T-cell (primary cell): Measurements from ENCODE around the gene MAFB. TPM values are rescaled to one million over a fixed set of nuclear protein-coding genes. Genes with fewer than 3 reads are reported as not detected.

Source experiments
- ATAC-seq, 4 experiments: fragments of 200-7000 bp in 3 of 4; fragments of 150-1000 bp in 1 of 4; cut with Tn5 transposase; replicated peaks in 1 of 4; 1 replicate in 3 of 4; 2 replicates in 1 of 4; pipeline ENCODE4 v1.10.0; 2021; ENCODE audit warnings: moderate library complexity in 3 of 4, mild to moderate bottlenecking in 2 of 4, moderate number of reproducible peaks in 1 of 4
- CTCF ChIA-PET, 2 donors: fragments of 300-600 bp; sonication (Branson Sonifier 250); formaldehyde crosslinking; loops; one replicate each; lab custom pipeline; 2022; ENCODE audit warnings: antibody characterized with exemption in 2 of 2; lab: Charles Lee
- POLR2A ChIA-PET, 2 donors: fragments of 300-600 bp; sonication (Branson Sonifier 250); formaldehyde crosslinking; loops; one replicate each; lab custom pipeline; 2022; ENCODE audit warnings: antibody characterized with exemption in 2 of 2; lab: Charles Lee
- DNase-seq, 35 experiments: peaks; one replicate each; pipeline versions ENCODE4 v3.0.0 to v3.0.0-alpha.2; 2013 to 2023
- H3K27ac ChIP-seq: one replicate; pipeline ENCODE4 v1.5.1; 2013; ENCODE audit warnings: low read length
- H3K27me3 ChIP-seq, 2 experiments: replicated peaks in 1 of 2; 1 replicate in 1 of 2; 2 replicates in 1 of 2; pipeline versions ENCODE4 v1.6.1 to v1.7.0; 2013; ENCODE audit warnings: low read length in 1 of 2, mixed read lengths in 1 of 2; ENCODE audit not compliant: control insufficient read depth in 2 of 2, insufficient read depth in 2 of 2; ENCODE audit errors: extremely low read depth in 1 of 2
- H3K36me3 ChIP-seq, 2 donors: 1 replicate in 1 of 2; 2 replicates in 1 of 2; pipeline versions ENCODE4 v1.6.1 to v1.7.0; 2013; ENCODE audit warnings: low read length in 1 of 2; ENCODE audit not compliant: control insufficient read depth in 2 of 2, insufficient read depth in 1 of 2; ENCODE audit errors: extremely low read depth in 1 of 2
- H3K4me1 ChIP-seq, 2 experiments: 1 replicate in 1 of 2; 2 replicates in 1 of 2; pipeline versions ENCODE4 v1.6.1 to v1.7.0; 2013; ENCODE audit warnings: low read length in 2 of 2, mixed read lengths in 1 of 2; ENCODE audit not compliant: insufficient read depth in 2 of 2, control insufficient read depth in 1 of 2; ENCODE audit errors: extremely low read depth in 1 of 2
- H3K4me3 ChIP-seq, 2 donors: 1 replicate in 1 of 2; 2 replicates in 1 of 2; pipeline versions ENCODE4 v1.5.1 to v1.7.0; 2013; ENCODE audit warnings: mild to moderate bottlenecking in 2 of 2, low read length in 1 of 2, moderate library complexity in 1 of 2; ENCODE audit not compliant: control insufficient read depth in 1 of 2; ENCODE audit errors: extremely low read depth in 1 of 2
- H3K9me3 ChIP-seq: 2 replicates; pipeline ENCODE4 v1.7.0; 2013
- H3K27ac Mint-ChIP-seq, 2 donors: one replicate each; pipeline ENCODE4 v1.8.0; 2020 to 2021; ENCODE audit warnings: mild to moderate bottlenecking in 2 of 2, mixed read lengths in 2 of 2
- H3K27me3 Mint-ChIP-seq, 2 donors: one replicate each; pipeline ENCODE4 v1.8.0; 2021 to 2022; ENCODE audit warnings: mixed read lengths in 2 of 2
- H3K36me3 Mint-ChIP-seq: one replicate; pipeline ENCODE4 v1.8.0; 2021; ENCODE audit warnings: mixed read lengths
- H3K4me1 Mint-ChIP-seq, 3 donors: one replicate each; pipeline ENCODE4 v1.8.0; 2020 to 2022; ENCODE audit warnings: mixed read lengths in 3 of 3, mild to moderate bottlenecking in 1 of 3
- H3K4me3 Mint-ChIP-seq, 3 donors: one replicate each; pipeline ENCODE4 v1.8.0; 2020 to 2022; ENCODE audit warnings: mild to moderate bottlenecking in 3 of 3, mixed read lengths in 3 of 3, moderate library complexity in 3 of 3
- H3K9me3 Mint-ChIP-seq, 3 donors: one replicate each; pipeline ENCODE4 v1.8.0; 2020 to 2022; ENCODE audit warnings: mixed read lengths in 3 of 3
- WGBS: methylation state at CpG from one replicate; pipeline ENCODE4 v1.1.5; 2013; ENCODE audit warnings: missing lambda C conversion rate; ENCODE audit not compliant: insufficient coverage; 5-methylcytosine and 5-hydroxymethylcytosine counted together
- total RNA-seq, 35 experiments: library from RNA in 6 of 35; stranded (reverse) in 6 of 35; fragments of 120-200 nt in 1 of 35; gene quantifications; one replicate each; pipeline versions ENCODE4 v1.2.1 to v1.2.4 and lab custom pipeline; 2013 to 2026

Gene MAFB
- total RNA-seq, 5 donors from 2014 or later (not counting 1 experiment from before 2014, with no cell fraction given), result 0.23 to 0.56 (median 0.32) TPM

GRCh38 chr20:40641202-40641601, 47.8 kb downstream of the MAFB start:
- H3K4me3 ChIP-seq, result no peak overlapping the region
- no peak overlapping the region for H3K4me3 Mint-ChIP-seq
- no peaks in the 10 kb centered on the region for H3K9me3 ChIP-seq
- ChIA-PET POLR2A (no interaction called here), CTCF (no interaction called here)
- H3K36me3 Mint-ChIP-seq, result no peaks in the 10 kb centered on the region
- peaks cover 5 to 19% of the 10 kb centered on the region in 2 donors for H3K27me3 Mint-ChIP-seq
- H3K4me1 ChIP-seq, result no peaks in the 10 kb centered on the region
- no peaks in the 10 kb centered on the region for H3K4me1 Mint-ChIP-seq
- H3K36me3 ChIP-seq, result no peaks in the 10 kb centered on the region
- no peak overlapping the region for H3K27ac ChIP-seq
- DNase-seq (no peak), ATAC-seq (no peak)
- WGBS, result 29% methylated on average over 2 of the region's 2 CpGs
- peaks cover 0 to 4% (median 0%) of the 10 kb centered on the region in 3 donors for H3K9me3 Mint-ChIP-seq
- no peak overlapping the region for H3K27ac Mint-ChIP-seq
- peaks cover 0 to 8% of the 10 kb centered on the region in 2 experiments for H3K27me3 ChIP-seq

- Histone ChIP-seq H3K36me3 (no peaks in the 10 kb centered on the region), H3K27ac (no peak overlapping the region), H3K27me3 (peaks cover 0 to 8% of the 10 kb centered on the region in 2 experiments), H3K4me1 (no peaks in the 10 kb centered on the region), H3K9me3 (no peaks in the 10 kb centered on the region), H3K4me3 (no peak overlapping the region)
- ATAC-seq (no peak), DNase-seq (no peak)
- Mint-ChIP-seq H3K27me3 (peaks cover 5 to 16% of the 10 kb centered on the region in 2 donors), H3K4me3 (no peak overlapping the region), H3K36me3 (no peaks in the 10 kb centered on the region), H3K27ac (no peak overlapping the region), H3K9me3 (peaks cover 0 to 4% (median 0%) of the 10 kb centered on the region in 3 donors), H3K4me1 (no peaks in the 10 kb centered on the region)
- POLR2A ChIA-PET, result no interaction called here
- no CpG with 5 or more reads among the region's 2 CpGs for WGBS
- CTCF ChIA-PET, result no interaction called here
Measured at GRCh38 chr20:40640667-40641066, 48.4 kb downstream of the MAFB start.

DNA sequence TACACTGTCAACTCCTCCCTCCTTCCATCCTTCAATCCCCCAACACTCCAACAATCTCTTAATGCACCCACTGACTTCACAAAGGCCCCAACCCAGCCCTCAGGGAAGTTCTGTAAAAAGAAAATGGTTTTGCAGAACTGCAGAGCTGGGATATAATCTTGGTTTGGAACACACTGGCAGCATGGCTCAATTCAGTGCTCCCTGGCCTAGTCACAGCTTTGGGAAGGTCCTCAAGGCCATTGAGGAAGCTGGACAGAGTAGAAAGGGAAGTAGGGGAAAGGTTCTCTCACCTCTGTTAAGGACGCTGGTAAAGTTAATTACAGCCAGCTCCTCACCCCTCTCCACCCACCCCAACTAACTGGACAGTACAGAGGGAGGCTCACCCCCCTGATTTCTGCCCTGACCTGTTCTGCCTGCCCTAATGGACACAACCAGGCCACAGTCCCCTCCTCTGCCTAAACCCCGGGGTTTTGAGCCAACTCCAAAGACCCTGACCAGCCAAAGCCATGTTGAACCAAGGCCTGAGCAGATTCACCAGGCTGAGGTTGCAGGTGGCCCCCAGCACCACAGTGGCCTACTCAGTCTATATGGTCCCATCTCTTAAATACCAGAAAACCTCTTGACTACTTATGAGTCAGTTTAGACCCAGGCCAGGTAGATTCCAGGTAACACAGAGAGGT, 49.2 kb downstream of the MAFB start:
- Histone ChIP-seq H3K27me3 (peaks cover 0 to 8% of the 10 kb centered on the region in 2 experiments), H3K4me3 (no peak overlapping the region), H3K27ac (no peak overlapping the region), H3K9me3 (no peaks in the 10 kb centered on the region), H3K36me3 (no peaks in the 10 kb centered on the region), H3K4me1 (no peaks in the 10 kb centered on the region)
- Mint-ChIP-seq H3K4me1 (no peaks in the 10 kb centered on the region), H3K9me3 (peaks cover 0 to 4% (median 0%) of the 10 kb centered on the region in 3 donors), H3K27me3 (peaks cover 5 to 9% of the 10 kb centered on the region in 2 donors), H3K27ac (no peak overlapping the region), H3K4me3 (no peak overlapping the region), H3K36me3 (no peaks in the 10 kb centered on the region)
- ChIA-PET POLR2A (no interaction called here), CTCF (no interaction called here)
- no peak for DNase-seq
- 67% methylated on average over 1 of the region's 2 CpGs for WGBS
- no peak for ATAC-seq

GRCh38 chr20:40639132-40639531, 49.9 kb downstream of the MAFB start:
- ChIA-PET POLR2A (no interaction called here), CTCF (no interaction called here)
- Mint-ChIP-seq H3K4me3 (no peak overlapping the region), H3K27me3 (peaks cover 5 to 9% of the 10 kb centered on the region in 2 donors), H3K4me1 (no peaks in the 10 kb centered on the region), H3K9me3 (peaks cover 0 to 4% (median 0%) of the 10 kb centered on the region in 3 donors), H3K27ac (no peak overlapping the region), H3K36me3 (no peaks in the 10 kb centered on the region)
- H3K9me3 ChIP-seq, result no peaks in the 10 kb centered on the region
- H3K4me3 ChIP-seq, result no peak overlapping the region
- no peaks in the 10 kb centered on the region for H3K4me1 ChIP-seq
- H3K27me3 ChIP-seq, result peaks cover 0 to 8% of the 10 kb centered on the region in 2 experiments
- H3K27ac ChIP-seq, result no peak overlapping the region
- WGBS, result 21% methylated on average over 1 of the region's 1 CpG
- H3K36me3 ChIP-seq, result no peaks in the 10 kb centered on the region
- no peak for DNase-seq
- no peak for ATAC-seq

GRCh38 chr20:40638414-40638813, 50.6 kb downstream of the MAFB start:
- ChIA-PET POLR2A (no interaction called here), CTCF (no interaction called here)
- ATAC-seq (no peak), DNase-seq (no peak)
- WGBS, result no CpG with 5 or more reads among the region's 2 CpGs
- peaks cover 0 to 8% of the 10 kb centered on the region in 2 experiments for H3K27me3 ChIP-seq
- Mint-ChIP-seq H3K27me3 (peaks cover 5 to 9% of the 10 kb centered on the region in 2 donors), H3K4me3 (no peak overlapping the region), H3K36me3 (no peaks in the 10 kb centered on the region), H3K9me3 (peaks cover 0 to 4% (median 0%) of the 10 kb centered on the region in 3 donors), H3K27ac (no peak overlapping the region), H3K4me1 (no peaks in the 10 kb centered on the region)
- no peak overlapping the region for H3K27ac ChIP-seq
- H3K9me3 ChIP-seq, result no peaks in the 10 kb centered on the region
- no peaks in the 10 kb centered on the region for H3K4me1 ChIP-seq
- no peaks in the 10 kb centered on the region for H3K36me3 ChIP-seq
- no peak overlapping the region for H3K4me3 ChIP-seq

DNA sequence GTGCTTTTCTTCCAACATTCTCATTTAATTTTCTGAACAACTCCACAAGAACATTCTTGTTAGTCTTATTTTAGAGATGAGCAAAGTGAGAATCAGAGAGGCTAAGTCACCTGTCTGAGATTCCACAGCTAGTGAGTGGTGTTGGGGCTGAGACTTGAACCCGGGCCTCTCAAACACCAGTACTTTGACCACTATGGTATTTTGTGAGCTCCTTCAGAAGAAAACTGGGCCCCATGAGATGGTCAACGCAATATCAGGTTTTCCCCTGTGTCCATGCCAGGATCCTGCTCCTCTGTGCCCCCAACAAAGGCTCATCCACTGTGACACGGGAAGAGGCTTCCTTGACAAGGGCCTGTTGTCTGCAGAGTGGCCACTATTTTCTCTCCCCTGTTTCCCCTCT, 51.9 kb downstream of the MAFB start:
- Mint-ChIP-seq H3K9me3 (peaks cover 0 to 4% (median 0%) of the 10 kb centered on the region in 3 donors), H3K27ac (no peak overlapping the region), H3K4me1 (no peaks in the 10 kb centered on the region), H3K36me3 (no peaks in the 10 kb centered on the region), H3K27me3 (peaks cover 5 to 9% of the 10 kb centered on the region in 2 donors), H3K4me3 (no peak overlapping the region)
- H3K36me3 ChIP-seq, result no peaks in the 10 kb centered on the region
- 43% methylated on average over 1 of the region's 3 CpGs for WGBS
- peaks cover 0 to 8% of the 10 kb centered on the region in 2 experiments for H3K27me3 ChIP-seq
- no peak overlapping the region for H3K4me3 ChIP-seq
- H3K27ac ChIP-seq, result no peak overlapping the region
- no peaks in the 10 kb centered on the region for H3K9me3 ChIP-seq
- CTCF ChIA-PET, result no interaction called here
- POLR2A ChIA-PET, result no interaction called here
- ATAC-seq (no peak), DNase-seq (no peak)
- no peaks in the 10 kb centered on the region for H3K4me1 ChIP-seq
